Common myeloid progenitor, CD34-positive (primary cell): ENCODE results near the gene CFAP251.
"Not testable (repeated sequence)": the region's sequence is repeated elsewhere in the genome, so short reads cannot be mapped to it uniquely, and the experiment has no call there.

ENCODE experiments used
- CTCF ChIA-PET: fragments of 350-600 bp; sonication (Branson Sonifier 250); formaldehyde crosslinking; loops from one replicate; lab custom pipeline; 2021; ENCODE audit warnings: antibody characterized with exemption; lab: Charles Lee
- POLR2A ChIA-PET: fragments of 350-600 bp; sonication (Branson Sonifier 250); formaldehyde crosslinking; loops from one replicate; lab custom pipeline; 2021; ENCODE audit warnings: antibody characterized with exemption; lab: Charles Lee
- DNase-seq, 3 donors: peaks; one replicate each; pipeline versions ENCODE4 v3.0.0 to v3.0.0-alpha.2; 2013
- H3K27ac ChIP-seq, 2 experiments: 1 replicate in 1 of 2; 2 replicates in 1 of 2; pipeline ENCODE4 v1.7.0; 2013; ENCODE audit warnings: inconsistent platforms in 2 of 2, low read length in 2 of 2, mild to moderate bottlenecking in 2 of 2, low read depth in 1 of 2, moderate library complexity in 1 of 2; ENCODE audit not compliant: severe bottlenecking in 2 of 2, insufficient read depth in 1 of 2, poor library complexity in 1 of 2
- H3K27me3 ChIP-seq, 5 experiments: replicated peaks in 2 of 5; 1 replicate in 3 of 5; 2 replicates in 2 of 5; pipeline versions ENCODE4 v1.6.1 to v1.7.0; 2013; ENCODE audit warnings: low read length in 4 of 5, mild to moderate bottlenecking in 2 of 5, moderate library complexity in 2 of 5, inconsistent platforms in 1 of 5; ENCODE audit not compliant: insufficient read depth in 5 of 5, control insufficient read depth in 4 of 5
- H3K36me3 ChIP-seq, 4 experiments: 1 replicate in 2 of 4; 2 replicates in 2 of 4; pipeline versions ENCODE4 v1.6.1 to v1.7.0; 2013; ENCODE audit warnings: low read length in 3 of 4, control low read depth in 1 of 4, mild to moderate bottlenecking in 1 of 4; ENCODE audit not compliant: control insufficient read depth in 4 of 4, insufficient read depth in 4 of 4
- H3K4me1 ChIP-seq, 4 experiments: 1 replicate in 3 of 4; 2 replicates in 1 of 4; pipeline versions ENCODE4 v1.6.1 to v1.7.1; 2013; ENCODE audit warnings: low read length in 3 of 4, mild to moderate bottlenecking in 3 of 4, control low read depth in 1 of 4, inconsistent platforms in 1 of 4, moderate library complexity in 1 of 4; ENCODE audit not compliant: control insufficient read depth in 4 of 4, insufficient read depth in 4 of 4; ENCODE audit errors: control extremely low read depth in 1 of 4
- H3K4me3 ChIP-seq, 7 experiments: 1 replicate in 4 of 7; 2 replicates in 3 of 7; pipeline versions ENCODE4 v1.5.1 to v1.7.0; 2013; ENCODE audit warnings: mild to moderate bottlenecking in 7 of 7, low read length in 6 of 7, moderate library complexity in 6 of 7, inconsistent platforms in 2 of 7, low read depth in 2 of 7, control low read depth in 1 of 7; ENCODE audit not compliant: insufficient read depth in 4 of 7, control insufficient read depth in 1 of 7; ENCODE audit errors: extremely low read depth in 1 of 7
- H3K9me3 ChIP-seq, 5 experiments: 1 replicate in 4 of 5; 2 replicates in 1 of 5; pipeline versions ENCODE4 v1.6.1 to v1.7.1; 2013; ENCODE audit warnings: low read length in 4 of 5, mild to moderate bottlenecking in 2 of 5, inconsistent platforms in 1 of 5, low read depth in 1 of 5, moderate library complexity in 1 of 5; ENCODE audit not compliant: control insufficient read depth in 4 of 5, insufficient read depth in 2 of 5; ENCODE audit errors: control extremely low read depth in 1 of 5
- WGBS: methylation state at CpG from one replicate; pipeline ENCODE4 v1.1.5; 2013; ENCODE audit not compliant: insufficient coverage; 5-methylcytosine and 5-hydroxymethylcytosine counted together

Gene CFAP251

GRCh38 chr12:121889274-121889624 lies 29.1 kb upstream of the CFAP251 start:
- peaks cover 3 to 23% (median 18%) of the 10 kb centered on the region in 4 experiments for H3K4me1 ChIP-seq
- 8% methylated on average over 7 of the region's 7 CpGs for WGBS
- no peaks in the 10 kb centered on the region for H3K27me3 ChIP-seq
- DNase-seq, result no peak
- H3K36me3 ChIP-seq, result peaks cover 0 to 5% (median 4%) of the 10 kb centered on the region in 4 experiments
- no peaks in the 10 kb centered on the region for H3K9me3 ChIP-seq
- ChIA-PET CTCF (interaction anchor here (1.4 to 7.3 kb wide), 4 partner anchors 62 to 114 kb away, joined by 3 to 90 read pairs (median 16); partner anchors contain the start of gene RHOF), POLR2A (interaction anchor here (0.6 kb wide), 1 partner anchor 92 kb away, joined by 4 read pairs; no protein-coding TSS in a partner anchor)
- peak overlapping the region; percentile 87 to 91 for H3K27ac ChIP-seq
- peak overlapping the region; percentile 72 to 94 (median 90) for H3K4me3 ChIP-seq

- H3K27me3 ChIP-seq, POLR2A ChIA-PET, DNase-seq, H3K9me3 ChIP-seq, H3K36me3 ChIP-seq: not testable (repeated sequence)
- H3K4me3 ChIP-seq, result peak overlapping the region in 6 of 7 experiments; percentile 72 to 94 (median 90)
- peaks cover 3 to 23% (median 18%) of the 10 kb centered on the region in 4 experiments for H3K4me1 ChIP-seq
- H3K27ac ChIP-seq, result peak overlapping the region in 1 of 2 experiments; percentile 91
- CTCF ChIA-PET, result interaction anchor here (1.8 to 7.3 kb wide), 3 partner anchors 63 to 94 kb away, joined by 4 to 90 read pairs (median 28); partner anchors contain the start of gene RHOF
- 51% methylated on average over 5 of the region's 6 CpGs for WGBS
Measured at GRCh38 chr12:121889661-121890060, 28.7 kb upstream of the CFAP251 start.

GRCh38 chr12:121892673-121893561 lies 25.5 kb upstream of the CFAP251 start:
- H3K27me3 ChIP-seq, result no peaks in the 10 kb centered on the region
- H3K4me1 ChIP-seq, result peaks cover 3 to 23% (median 16%) of the 10 kb centered on the region in 4 experiments
- CTCF ChIA-PET, result interaction anchor here (0.8 to 7.3 kb wide), 12 partner anchors 24 to 119 kb away, joined by 3 to 90 read pairs (median 4); partner anchors contain the start of genes CFAP251 and RHOF
- peaks cover 5 to 23% (median 16%) of the 10 kb centered on the region in 4 experiments for H3K36me3 ChIP-seq
- peak overlapping the region in 1 of 2 experiments; percentile 64 for H3K27ac ChIP-seq
- WGBS, result 99% methylated on average over 11 of the region's 13 CpGs
- no peak overlapping the region for H3K4me3 ChIP-seq
- H3K9me3 ChIP-seq, result no peaks in the 10 kb centered on the region
- POLR2A ChIA-PET, result no interaction called here
- no peak for DNase-seq

DNA sequence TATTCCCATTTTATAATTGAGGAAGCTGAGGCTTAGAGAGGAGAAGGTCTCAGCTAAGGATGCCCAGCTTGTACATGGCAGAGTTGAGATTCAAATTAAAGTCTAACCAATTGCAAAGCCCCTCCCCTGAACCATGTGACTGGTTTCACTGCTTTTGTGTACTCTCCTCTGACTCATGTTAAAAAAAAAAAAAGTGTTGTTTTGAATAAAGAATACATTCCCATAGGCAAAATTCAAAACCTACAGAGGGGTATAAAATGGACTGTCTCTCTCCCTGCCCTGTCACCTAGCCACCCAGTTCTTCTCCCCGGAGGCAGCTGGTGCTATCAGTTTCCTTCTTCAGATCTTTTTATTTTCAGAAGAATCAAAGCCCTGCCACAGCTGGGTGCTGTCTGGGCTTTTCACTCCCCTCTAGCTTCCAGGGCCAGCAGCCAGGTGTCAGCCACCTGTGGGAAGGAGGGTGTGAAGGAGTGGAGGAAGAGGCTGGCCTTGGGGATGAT lies 24.4 kb upstream of the CFAP251 start:
- Histone ChIP-seq H3K27me3 (no peaks in the 10 kb centered on the region), H3K4me3 (no peak overlapping the region), H3K9me3 (no peaks in the 10 kb centered on the region), H3K4me1 (peaks cover 3 to 23% (median 11%) of the 10 kb centered on the region in 4 experiments), H3K36me3 (peaks cover 5 to 29% (median 21%) of the 10 kb centered on the region in 4 experiments), H3K27ac (peak overlapping the region in 1 of 2 experiments; percentile 64)
- peak in 2 of 3 donors; percentile 33 to 38 for DNase-seq
- POLR2A ChIA-PET, result no interaction called here
- CTCF ChIA-PET, result interaction anchor here (0.7 to 7.3 kb wide), 11 partner anchors 23 to 120 kb away, joined by 3 to 90 read pairs (median 4); partner anchors contain the start of genes CFAP251 and RHOF
- no CpG with 5 or more reads among the region's 1 CpG for WGBS

- Histone ChIP-seq H3K4me1 (peaks cover 2 to 17% (median 5%) of the 10 kb centered on the region in 4 experiments), H3K27ac (peak overlapping the region in 1 of 2 experiments; percentile 64), H3K27me3 (no peaks in the 10 kb centered on the region), H3K36me3 (peaks cover 9 to 35% (median 25%) of the 10 kb centered on the region in 4 experiments), H3K4me3 (no peak overlapping the region), H3K9me3 (no peaks in the 10 kb centered on the region)
- peak; percentile 35 to 44 (median 43) for DNase-seq
- POLR2A ChIA-PET, result no interaction called here
- 100% methylated on average over 1 of the region's 7 CpGs for WGBS
- CTCF ChIA-PET, result interaction anchor here (1.2 to 7.3 kb wide), 6 partner anchors 82 to 131 kb away, joined by 3 to 90 read pairs (median 8); partner anchors contain the start of gene RHOF
Measured at GRCh38 chr12:121894633-121895032, 23.8 kb upstream of the CFAP251 start.

GRCh38 chr12:121898287-121898686 lies 20.1 kb upstream of the CFAP251 start:
- Histone ChIP-seq H3K27me3 (no peaks in the 10 kb centered on the region), H3K9me3 (no peaks in the 10 kb centered on the region), H3K27ac (no peak overlapping the region), H3K4me1 (peaks cover 0 to 8% (median 0%) of the 10 kb centered on the region in 4 experiments), H3K36me3 (peaks cover 19 to 60% (median 48%) of the 10 kb centered on the region in 4 experiments), H3K4me3 (no peak overlapping the region)
- ChIA-PET POLR2A (no interaction called here), CTCF (interaction anchor here (3.3 kb wide), 1 partner anchor 104 kb away, joined by 17 read pairs; the partner anchor contains the start of gene RHOF)
- DNase-seq, result no peak
- WGBS, result 100% methylated on average over 1 of the region's 5 CpGs
